Central memory CD8-positive, alpha-beta T cell (primary cell): Measurements from ENCODE around the gene PAX3.
"Not testable (repeated sequence)": the region's sequence is repeated elsewhere in the genome, so short reads cannot be mapped to it uniquely, and the experiment has no call there.

Experiments
- ATAC-seq: fragments of 150-1000 bp; cut with Tn5 transposase; replicated peaks from 2 replicates; pipeline ENCODE4 v1.10.0; 2022; ENCODE audit warnings: mild to moderate bottlenecking, moderate FRiP score, moderate number of reproducible peaks; ENCODE audit not compliant: poor library complexity, severe bottlenecking; ENCODE audit errors: extremely low read depth
- DNase-seq, 2 donors: peaks; one replicate each; pipeline ENCODE4 v3.0.0; 2021; ENCODE audit warnings: low spot score in 2 of 2
- H3K27ac Mint-ChIP-seq: one replicate; pipeline ENCODE4 v1.8.0; 2022; ENCODE audit warnings: low read depth, mild to moderate bottlenecking, moderate library complexity, mixed read lengths
- H3K27me3 Mint-ChIP-seq: one replicate; pipeline ENCODE4 v1.8.0; 2022; ENCODE audit warnings: mixed read lengths
- H3K36me3 Mint-ChIP-seq: one replicate; pipeline ENCODE4 v1.8.0; 2022; ENCODE audit warnings: mild to moderate bottlenecking, moderate library complexity, mixed read lengths; ENCODE audit not compliant: insufficient read depth
- H3K4me1 Mint-ChIP-seq: one replicate; pipeline ENCODE4 v1.8.0; 2022; ENCODE audit warnings: mixed read lengths
- H3K4me3 Mint-ChIP-seq: one replicate; pipeline ENCODE4 v1.8.0; 2022; ENCODE audit warnings: mild to moderate bottlenecking, moderate library complexity, mixed read lengths
- H3K9me3 Mint-ChIP-seq: one replicate; pipeline ENCODE4 v1.8.0; 2022; ENCODE audit warnings: mixed read lengths

Gene PAX3

DNA sequence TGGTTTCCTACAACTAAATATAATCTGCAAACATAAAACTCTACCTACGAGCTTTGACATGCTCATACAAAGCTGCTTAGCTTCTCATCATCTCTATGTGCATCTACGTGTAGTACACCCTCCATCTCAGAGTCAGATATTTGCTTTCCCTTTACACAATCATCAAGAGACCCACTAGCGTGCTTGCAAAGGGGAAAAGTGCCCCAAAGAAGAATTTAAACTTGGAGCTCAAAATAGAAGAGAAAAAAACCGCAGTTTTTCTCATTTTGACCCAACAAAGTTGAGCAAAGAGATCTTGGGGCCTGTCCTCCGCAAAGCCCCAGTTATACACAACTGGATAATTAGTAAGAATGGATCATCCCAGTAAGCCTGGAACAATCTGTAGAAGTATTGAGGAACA, 104.1 kb downstream of the PAX3 start:
- ATAC-seq, result no peak
- H3K27ac Mint-ChIP-seq, result no peak overlapping the region

DNA sequence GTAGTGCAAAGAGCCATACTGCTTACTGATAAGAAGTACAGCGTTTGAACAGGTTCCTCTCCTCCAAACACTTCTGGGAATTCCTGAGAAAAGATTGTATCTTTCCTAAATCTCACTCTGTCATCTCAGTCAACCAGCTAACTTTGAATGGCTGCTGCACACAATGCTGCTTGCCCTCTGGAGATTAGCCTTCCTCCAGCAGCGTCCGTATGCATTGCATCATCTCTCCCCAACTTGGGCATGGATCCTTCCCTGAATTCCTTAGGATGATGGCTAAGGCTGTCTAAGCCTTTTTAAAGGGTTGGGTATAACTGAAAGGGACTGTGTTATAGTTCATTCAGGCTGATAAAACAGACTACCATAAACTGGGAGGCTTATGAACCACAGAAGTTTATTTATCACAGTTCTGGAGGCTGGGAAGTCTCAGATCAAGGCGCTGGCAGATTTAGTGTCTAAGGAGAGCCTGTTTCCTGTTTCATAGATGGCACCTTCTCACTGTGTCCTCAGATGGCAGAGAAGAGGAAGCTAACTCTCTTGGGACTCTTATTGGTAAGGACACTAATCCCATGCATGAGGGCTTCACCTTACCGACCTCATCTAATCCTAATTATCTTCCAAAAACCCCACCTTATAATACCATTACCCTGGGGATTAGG, 105.3 kb downstream of the PAX3 start:
- Mint-ChIP-seq H3K27me3 (peaks cover 21% of the 10 kb centered on the region), H3K9me3 (peaks cover 27% of the 10 kb centered on the region), H3K27ac (no peak overlapping the region), H3K4me1 (no peaks in the 10 kb centered on the region), H3K4me3 (no peak overlapping the region), H3K36me3 (no peaks in the 10 kb centered on the region)
- ATAC-seq, result no peak
- no peak for DNase-seq

More for the DNA sequence above, 104.1 kb downstream of the PAX3 start:
- H3K36me3 Mint-ChIP-seq, result no peaks in the 10 kb centered on the region
- no peak for DNase-seq
- peaks cover 14% of the 10 kb centered on the region for H3K27me3 Mint-ChIP-seq
- no peaks in the 10 kb centered on the region for H3K4me1 Mint-ChIP-seq
- peaks cover 24% of the 10 kb centered on the region for H3K9me3 Mint-ChIP-seq
- H3K4me3 Mint-ChIP-seq, result no peak overlapping the region

DNA sequence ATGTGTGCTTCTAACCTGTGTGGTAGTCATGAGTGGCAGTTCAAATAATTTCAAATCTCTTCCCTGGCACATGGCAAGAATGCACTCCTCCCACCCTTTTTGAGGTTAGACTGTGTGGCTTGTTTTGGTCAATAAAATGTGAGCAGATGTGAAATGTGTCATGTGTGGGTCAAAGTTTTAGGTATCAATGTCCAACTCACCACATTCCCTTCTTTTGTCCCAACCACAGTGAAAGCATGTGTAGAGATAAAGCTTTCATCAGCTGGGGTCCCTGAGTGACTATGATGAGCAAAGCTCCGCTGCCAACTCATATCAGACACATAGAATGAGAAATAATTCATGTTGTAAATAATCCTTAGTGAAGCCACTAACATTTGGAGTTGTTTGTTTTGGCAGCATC, 118.2 kb downstream of the PAX3 start:
- DNase-seq, result no peak
- Mint-ChIP-seq H3K4me1 (no peaks in the 10 kb centered on the region), H3K27me3 (peaks cover 3% of the 10 kb centered on the region), H3K36me3 (no peaks in the 10 kb centered on the region), H3K27ac (no peak overlapping the region), H3K4me3 (no peak overlapping the region), H3K9me3 (peaks cover 17% of the 10 kb centered on the region)
- no peak for ATAC-seq

DNA sequence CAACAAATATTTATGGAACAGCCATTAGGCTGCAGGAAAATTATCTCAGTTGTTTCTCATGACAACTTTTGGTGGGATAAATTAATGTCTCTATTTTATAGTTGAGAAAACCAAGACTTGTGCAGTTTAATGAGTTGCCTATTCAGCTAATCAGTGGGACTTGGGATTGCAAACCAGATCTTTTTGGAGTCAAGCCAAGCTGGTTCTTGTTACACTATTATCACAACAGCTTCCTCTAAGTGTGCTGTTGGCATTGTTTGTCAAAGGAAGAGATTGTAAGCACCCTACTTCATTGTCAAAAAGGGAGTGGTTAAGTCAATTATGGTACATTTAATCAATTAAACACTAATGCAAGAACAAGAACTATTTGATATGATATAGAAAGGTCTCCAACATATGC, 119.2 kb downstream of the PAX3 start:
- Mint-ChIP-seq H3K36me3 (no peaks in the 10 kb centered on the region), H3K4me3 (no peak overlapping the region), H3K27ac (no peak overlapping the region), H3K27me3 (peaks cover 10% of the 10 kb centered on the region), H3K9me3 (peaks cover 12% of the 10 kb centered on the region), H3K4me1 (no peaks in the 10 kb centered on the region)
- DNase-seq (no peak), ATAC-seq (no peak)

DNA sequence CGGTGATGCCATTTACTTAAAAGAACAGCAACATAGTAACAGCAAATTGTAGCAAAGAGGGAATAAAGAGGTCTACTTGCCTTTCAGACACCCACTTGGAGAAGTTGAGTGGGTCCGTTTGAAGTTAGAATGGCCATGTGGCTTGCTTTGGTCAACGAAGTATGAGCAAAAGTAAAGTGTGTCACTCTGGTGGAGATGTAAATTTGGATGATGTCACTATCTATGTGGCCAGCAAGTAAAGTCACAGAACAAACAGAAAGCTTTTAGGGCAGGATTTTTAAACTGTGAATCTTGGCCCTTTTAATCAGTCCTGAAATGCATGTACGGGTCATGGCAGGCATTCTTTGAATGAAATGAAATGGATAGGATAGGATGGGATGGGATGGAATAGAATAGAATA, 120.3 kb downstream of the PAX3 start:
- no peaks in the 10 kb centered on the region for H3K36me3 Mint-ChIP-seq
- H3K4me3 Mint-ChIP-seq, result no peak overlapping the region
- H3K27me3 Mint-ChIP-seq, result peaks cover 10% of the 10 kb centered on the region
- DNase-seq (no peak), ATAC-seq (no peak)
- peaks cover 6% of the 10 kb centered on the region for H3K9me3 Mint-ChIP-seq
- no peaks in the 10 kb centered on the region for H3K4me1 Mint-ChIP-seq
- H3K27ac Mint-ChIP-seq, result no peak overlapping the region

DNA sequence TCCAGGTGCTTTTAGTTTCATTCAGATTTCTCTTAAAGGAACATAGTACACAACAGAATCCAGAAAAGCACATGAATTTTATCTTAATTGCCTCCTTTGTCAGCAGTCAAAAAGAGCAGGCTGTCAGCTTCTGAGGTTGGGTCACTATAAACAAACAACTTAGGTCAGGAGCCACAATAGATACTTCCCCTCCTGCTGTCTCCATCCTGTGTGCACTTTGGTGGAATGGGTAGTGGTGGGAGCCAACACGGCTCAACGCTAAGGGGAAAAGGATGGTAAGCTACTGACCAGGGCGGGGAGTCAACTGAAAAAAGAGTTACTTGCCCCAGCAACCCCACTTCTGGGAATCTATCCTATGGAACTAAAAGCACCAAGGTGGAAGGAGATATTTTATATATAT, 121.9 kb downstream of the PAX3 start:
- Mint-ChIP-seq H3K27me3 (peaks cover 10% of the 10 kb centered on the region), H3K4me1 (no peaks in the 10 kb centered on the region), H3K4me3 (no peak overlapping the region), H3K36me3 (no peaks in the 10 kb centered on the region), H3K27ac (no peak overlapping the region), H3K9me3 (peaks cover 6% of the 10 kb centered on the region)
- ATAC-seq (no peak), DNase-seq (no peak)

DNA sequence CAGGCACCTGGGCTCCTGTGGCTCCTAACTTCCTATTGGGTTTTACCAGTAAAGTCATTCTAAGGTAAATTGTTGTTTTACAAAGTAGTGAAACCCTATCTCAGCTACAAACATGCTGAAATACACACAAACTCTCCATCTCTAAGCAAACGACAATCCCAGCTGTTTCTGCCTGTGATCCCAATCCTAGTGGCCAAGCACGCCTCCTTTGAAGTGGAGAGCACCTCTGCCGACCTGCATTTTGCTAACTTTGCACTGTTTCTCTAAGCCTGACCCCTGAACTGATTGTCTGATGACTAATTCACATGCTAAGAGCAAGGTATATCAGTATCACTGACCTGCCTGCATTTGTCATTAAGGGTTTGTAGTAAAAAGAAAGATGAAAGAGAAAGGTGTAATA, 124.3 kb downstream of the PAX3 start:
- H3K9me3 Mint-ChIP-seq, result peaks cover 11% of the 10 kb centered on the region
- H3K4me3 Mint-ChIP-seq, result no peak overlapping the region
- ATAC-seq, result no peak
- no peak overlapping the region for H3K27ac Mint-ChIP-seq
- peaks cover 10% of the 10 kb centered on the region for H3K27me3 Mint-ChIP-seq
- H3K4me1 Mint-ChIP-seq, result no peaks in the 10 kb centered on the region
- H3K36me3 Mint-ChIP-seq, result no peaks in the 10 kb centered on the region
- DNase-seq, result no peak

DNA sequence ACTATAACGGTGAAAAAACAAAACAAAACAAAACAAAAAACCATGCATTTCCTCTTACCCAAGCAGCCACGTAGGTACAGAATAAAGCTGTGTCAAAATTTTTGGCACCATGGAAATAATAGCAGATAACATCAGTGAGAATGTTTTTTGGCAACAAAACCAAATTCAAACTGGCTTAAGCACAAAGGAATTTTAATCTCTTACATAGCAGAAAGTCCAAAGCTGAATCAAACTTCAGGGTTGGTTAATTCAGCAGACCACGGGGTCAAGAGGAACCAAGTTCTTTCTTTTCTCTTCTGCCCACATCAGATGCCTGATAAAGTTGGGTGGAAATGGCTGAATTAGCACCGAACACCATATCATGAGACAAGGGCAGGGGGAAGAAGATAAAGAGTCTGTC, 129.5 kb downstream of the PAX3 start:
- Mint-ChIP-seq H3K4me1 (no peaks in the 10 kb centered on the region), H3K27ac (no peak overlapping the region), H3K36me3 (no peaks in the 10 kb centered on the region), H3K4me3 (no peak overlapping the region), H3K27me3 (no peaks in the 10 kb centered on the region), H3K9me3 (peaks cover 11% of the 10 kb centered on the region)
- DNase-seq (no peak), ATAC-seq (no peak)

DNA sequence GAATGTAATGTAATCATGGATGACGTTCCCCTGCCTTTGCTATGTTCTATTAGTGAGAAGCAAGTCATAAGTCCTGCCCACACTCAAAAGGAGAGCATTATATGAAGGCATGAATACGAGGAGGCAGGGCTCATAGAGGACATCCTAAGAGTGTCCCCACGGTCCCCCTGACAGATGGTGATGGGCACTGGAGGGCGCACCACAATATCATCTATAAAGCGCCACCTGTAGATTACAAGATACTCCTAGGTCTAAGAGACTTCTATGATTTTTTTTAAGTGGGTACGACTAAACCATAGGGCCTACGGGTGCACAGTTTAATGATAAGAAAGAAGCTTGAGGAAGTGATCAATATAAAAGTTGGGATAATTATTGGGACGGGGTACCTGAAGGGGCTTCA, 131.0 kb downstream of the PAX3 start:
- no peaks in the 10 kb centered on the region for H3K27me3 Mint-ChIP-seq
- no peak for DNase-seq
- H3K4me1 Mint-ChIP-seq, result no peaks in the 10 kb centered on the region
- no peak for ATAC-seq
- H3K4me3 Mint-ChIP-seq, result no peak overlapping the region
- peaks cover 11% of the 10 kb centered on the region for H3K9me3 Mint-ChIP-seq
- no peak overlapping the region for H3K27ac Mint-ChIP-seq
- H3K36me3 Mint-ChIP-seq, result no peaks in the 10 kb centered on the region

DNA sequence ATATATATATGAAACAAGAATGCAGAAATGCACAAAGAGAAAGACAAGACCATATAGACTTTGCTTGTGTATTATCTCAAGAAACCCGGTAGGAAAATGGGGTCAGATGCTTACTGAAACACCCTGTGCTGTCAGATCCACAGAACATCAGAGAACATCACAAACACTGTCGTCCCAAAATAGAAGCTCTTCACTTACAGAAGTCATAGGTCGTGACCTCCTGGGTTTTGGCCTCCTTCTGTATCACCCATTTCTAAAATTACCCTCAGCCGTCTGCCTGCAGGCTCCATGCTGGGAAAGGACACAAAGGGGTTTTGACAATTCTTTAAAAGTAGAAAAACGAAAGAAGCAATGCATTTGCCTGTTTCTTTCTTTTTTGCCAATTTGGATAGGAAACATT, 137.9 kb downstream of the PAX3 start:
- DNase-seq (no peak), ATAC-seq (no peak)
- no peaks in the 10 kb centered on the region for H3K36me3 Mint-ChIP-seq
- H3K4me1 Mint-ChIP-seq, result no peaks in the 10 kb centered on the region
- no peaks in the 10 kb centered on the region for H3K27me3 Mint-ChIP-seq
- H3K27ac Mint-ChIP-seq, result no peak overlapping the region
- H3K4me3 Mint-ChIP-seq, result no peak overlapping the region
- no peaks in the 10 kb centered on the region for H3K9me3 Mint-ChIP-seq

DNA sequence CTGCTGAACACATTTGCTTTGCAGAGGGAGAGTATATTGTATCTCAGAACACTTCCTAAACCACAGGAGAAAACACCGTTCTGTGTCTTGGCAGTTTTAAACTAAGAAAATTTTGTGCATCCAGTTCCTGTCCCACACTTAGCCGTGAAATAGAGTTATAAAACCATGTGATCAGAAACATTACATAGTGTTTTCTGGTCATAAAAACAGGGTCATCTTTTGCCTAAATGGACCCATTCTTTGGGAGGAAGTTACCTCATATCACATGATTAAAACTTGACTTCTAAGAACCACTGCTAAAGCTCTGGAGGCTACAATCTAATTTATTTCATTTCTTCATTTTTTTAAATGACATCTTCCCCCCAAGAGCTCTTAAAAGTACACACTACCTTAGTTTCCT, 138.7 kb downstream of the PAX3 start:
- no peak for DNase-seq
- Mint-ChIP-seq H3K4me1 (no peaks in the 10 kb centered on the region), H3K27me3 (no peaks in the 10 kb centered on the region), H3K36me3 (no peaks in the 10 kb centered on the region), H3K4me3 (no peak overlapping the region), H3K27ac (no peak overlapping the region), H3K9me3 (no peaks in the 10 kb centered on the region)
- no peak for ATAC-seq

DNA sequence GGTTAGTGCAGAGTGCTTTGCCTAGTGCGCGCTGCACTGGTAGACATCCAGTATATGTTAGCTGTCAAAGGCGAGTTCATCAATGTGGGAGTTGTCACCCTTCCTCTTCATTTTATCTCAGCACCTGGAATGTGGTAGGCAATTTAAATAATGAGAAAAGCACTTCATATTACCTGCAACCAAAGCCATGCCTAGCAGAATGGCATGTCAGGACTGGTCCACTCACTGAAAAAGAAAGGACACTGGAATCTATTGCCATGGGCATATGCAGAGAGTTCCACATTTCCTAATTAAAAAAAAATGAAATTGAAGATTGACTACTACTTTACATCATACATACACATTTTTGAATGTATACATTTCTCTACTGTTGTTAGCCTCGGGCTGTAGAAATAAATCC, 139.6 kb downstream of the PAX3 start:
- H3K27me3 Mint-ChIP-seq, result no peaks in the 10 kb centered on the region
- no peak overlapping the region for H3K4me3 Mint-ChIP-seq
- no peak for ATAC-seq
- no peak overlapping the region for H3K27ac Mint-ChIP-seq
- H3K4me1 Mint-ChIP-seq, result no peaks in the 10 kb centered on the region
- no peak for DNase-seq
- H3K36me3 Mint-ChIP-seq, result no peaks in the 10 kb centered on the region
- no peaks in the 10 kb centered on the region for H3K9me3 Mint-ChIP-seq

DNA sequence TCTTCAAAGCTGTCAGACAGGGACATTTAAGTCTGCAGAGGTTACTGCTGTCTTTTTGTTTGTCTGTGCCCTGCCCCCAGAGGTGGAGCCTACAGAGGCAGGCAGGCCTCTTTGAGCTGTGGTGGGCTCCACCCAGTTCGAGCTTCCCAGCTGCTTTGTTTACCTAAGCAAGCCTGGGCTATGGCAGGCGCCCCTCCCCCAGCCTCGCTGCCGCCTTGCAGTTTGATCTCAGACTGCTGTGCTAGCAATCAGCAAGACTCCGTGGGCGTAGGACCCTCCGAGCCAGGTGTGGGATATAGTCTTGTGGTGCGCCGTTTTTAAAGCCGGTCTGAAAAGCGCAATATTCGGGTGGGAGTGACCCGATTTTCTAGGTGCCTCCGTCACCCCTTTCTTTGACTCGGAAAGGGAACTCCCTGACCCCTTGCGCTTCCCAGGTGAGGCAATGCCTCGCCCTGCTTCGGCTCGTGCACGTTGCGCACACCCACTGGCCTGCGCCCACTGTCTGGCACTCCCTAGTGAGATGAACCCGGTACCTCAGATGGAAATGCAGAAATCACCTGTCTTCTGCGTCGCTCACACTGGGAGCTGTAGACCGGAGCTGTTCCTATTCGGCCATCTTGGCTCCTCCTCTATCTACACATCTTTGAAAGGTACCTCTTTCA, 143.7 kb downstream of the PAX3 start:
- not testable (repeated sequence) for H3K27ac Mint-ChIP-seq, H3K4me1 Mint-ChIP-seq, H3K27me3 Mint-ChIP-seq, ATAC-seq, H3K4me3 Mint-ChIP-seq, H3K9me3 Mint-ChIP-seq, DNase-seq, H3K36me3 Mint-ChIP-seq
